ENCODE measurements around the gene MECR.

The MECR gene

DNA sequence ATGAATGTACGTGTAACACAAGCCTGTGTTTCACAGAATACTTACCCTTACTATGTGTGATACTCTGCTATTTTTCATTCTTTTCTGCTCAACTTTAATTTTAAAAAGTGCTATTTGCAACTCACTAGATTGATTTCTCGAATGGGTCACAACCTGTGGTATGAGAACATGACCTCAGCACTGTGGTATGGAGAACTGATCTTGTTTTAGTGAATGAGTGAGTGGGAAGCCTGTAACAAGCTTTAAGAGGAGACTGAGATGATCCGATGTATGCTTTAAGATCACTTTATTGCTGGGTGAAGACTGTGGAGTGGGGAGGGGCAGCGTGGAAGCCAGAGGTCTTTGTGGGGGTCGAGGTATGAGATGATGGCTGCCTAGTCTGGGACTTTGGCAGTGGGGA is 21.6 kb downstream of the MECR start:
- H3F3A ChIP-seq (ENCODE audit: insufficient read depth, low read length): no peaks in the 10 kb centered on the region
- no peaks in the 10 kb centered on the region for H3K9me3 ChIP-seq (replicated peaks; ENCODE audit: insufficient read depth, low read length)
- no peak for DNase-seq
- H3K27me3 ChIP-seq (replicated peaks; ENCODE audit: insufficient read depth, low read length): no peaks in the 10 kb centered on the region
- no peak overlapping the region for H3K9ac ChIP-seq (ENCODE audit: low read length)
- H4K20me1 ChIP-seq (ENCODE audit: insufficient read depth, low read length): no peaks in the 10 kb centered on the region
- no peaks in the 10 kb centered on the region for H3K4me1 ChIP-seq (ENCODE audit: low read length)
- H2AFZ ChIP-seq (ENCODE audit: low read length): no peak overlapping the region
- no peaks in the 10 kb centered on the region for H3K9me2 ChIP-seq (replicated peaks; ENCODE audit: insufficient read depth, low read length)
- no peak overlapping the region for H3K4me3 ChIP-seq (ENCODE audit: low read length)
- no peak for TF ChIP-seq CTCF (IDR thresholded peaks at IDR 0.05; ENCODE audit: low read length)
- no peak for TF ChIP-seq EZH2 (optimal IDR thresholded peaks at IDR 0.05; ENCODE audit: low read depth, low read length)
- TF ChIP-seq EZH2phosphoT487 (IDR thresholded peaks at IDR 0.05; ENCODE audit: low read length): no peak
- H3K27ac ChIP-seq (ENCODE audit: low read length): no peak overlapping the region
- H3K4me2 ChIP-seq (ENCODE audit: low read depth, low read length): no peak overlapping the region
- H3K36me3 ChIP-seq (replicated peaks; ENCODE audit: insufficient read depth, low read length): no peaks in the 10 kb centered on the region
- no peaks in the 10 kb centered on the region for H3K79me2 ChIP-seq (ENCODE audit: low read length)

DNA sequence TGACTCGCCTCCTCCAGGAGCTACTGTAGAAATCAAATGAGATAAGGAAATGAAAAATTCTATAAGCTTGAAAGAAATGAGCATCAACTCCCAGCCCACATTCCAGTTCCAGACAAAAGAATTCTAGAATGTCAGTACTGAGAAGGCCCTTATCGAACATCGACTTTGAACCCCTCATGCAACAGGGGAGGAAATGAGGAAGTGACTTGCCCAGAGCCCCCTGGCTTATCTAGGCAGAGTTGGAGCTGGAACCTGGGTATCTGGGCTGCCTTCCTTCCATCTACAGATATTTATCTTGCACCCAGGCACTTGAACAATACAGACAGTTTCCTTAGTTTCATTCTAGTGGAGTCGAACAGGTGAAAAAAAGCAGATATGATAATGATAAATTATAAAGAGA is 22.3 kb downstream of the MECR start:
- DNase-seq: no peak
- Histone ChIP-seq H3K79me2 (ENCODE audit: low read length) (no peaks in the 10 kb centered on the region), H4K20me1 (ENCODE audit: insufficient read depth, low read length) (no peaks in the 10 kb centered on the region), H3K9me2 (replicated peaks; ENCODE audit: insufficient read depth, low read length) (no peaks in the 10 kb centered on the region), H3K27ac (ENCODE audit: low read length) (no peak overlapping the region), H3K36me3 (replicated peaks; ENCODE audit: insufficient read depth, low read length) (no peaks in the 10 kb centered on the region), H3K4me2 (ENCODE audit: low read depth, low read length) (no peak overlapping the region), H3F3A (ENCODE audit: insufficient read depth, low read length) (no peaks in the 10 kb centered on the region), H3K4me1 (ENCODE audit: low read length) (no peaks in the 10 kb centered on the region), H2AFZ (ENCODE audit: low read length) (no peak overlapping the region), H3K9ac (ENCODE audit: low read length) (no peak overlapping the region), H3K27me3 (replicated peaks; ENCODE audit: insufficient read depth, low read length) (no peaks in the 10 kb centered on the region), H3K4me3 (ENCODE audit: low read length) (no peak overlapping the region), H3K9me3 (replicated peaks; ENCODE audit: insufficient read depth, low read length) (no peaks in the 10 kb centered on the region)
- no peak for TF ChIP-seq EZH2 (optimal IDR thresholded peaks at IDR 0.05; ENCODE audit: low read depth, low read length)
- no peak for TF ChIP-seq CTCF (IDR thresholded peaks at IDR 0.05; ENCODE audit: low read length)
- no peak for TF ChIP-seq EZH2phosphoT487 (IDR thresholded peaks at IDR 0.05; ENCODE audit: low read length)

DNA sequence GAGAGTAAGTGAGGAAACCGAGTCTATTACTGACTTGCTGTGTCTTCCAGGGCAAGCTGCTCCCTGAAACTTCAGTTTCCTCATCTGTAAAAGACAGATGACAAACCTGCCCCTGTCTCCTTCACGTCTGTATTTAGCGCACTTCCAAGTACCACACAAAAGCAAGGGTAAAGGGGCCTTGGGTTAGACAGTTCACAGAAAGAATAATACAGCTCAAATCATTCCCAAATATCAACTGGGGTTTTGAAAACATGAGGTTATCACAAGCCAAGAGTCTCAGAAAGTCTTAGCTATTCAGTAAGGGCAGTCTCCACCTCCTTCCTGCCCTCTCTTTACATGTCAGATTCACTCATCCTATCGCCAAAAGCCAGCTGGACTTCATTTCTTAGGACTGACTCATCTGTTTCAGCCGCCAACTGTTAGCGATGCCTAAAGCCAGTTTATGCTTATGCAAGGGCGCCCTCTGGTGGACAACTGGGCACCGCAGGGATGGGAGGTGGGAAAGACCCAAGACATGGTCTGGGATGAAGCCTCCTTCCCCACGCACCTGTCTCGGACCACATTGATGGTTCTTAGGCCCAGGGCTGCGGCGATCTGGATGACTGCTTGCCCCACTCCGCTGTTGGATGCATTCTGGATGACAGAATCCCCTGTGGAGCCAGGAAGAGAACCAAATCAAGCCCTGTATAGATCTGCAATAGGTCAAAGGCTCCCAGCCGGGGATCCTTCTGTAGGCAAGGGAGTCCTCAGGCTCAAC is 28.0 kb downstream of the MECR start:
- Histone ChIP-seq H3K4me1 (ENCODE audit: low read length) (peaks cover 8% of the 10 kb centered on the region), H3K36me3 (replicated peaks; ENCODE audit: insufficient read depth, low read length) (no peaks in the 10 kb centered on the region), H3K9ac (ENCODE audit: low read length) (peak overlapping the region; percentile 23; the same call in 1 of the 2 replicates)

More for the DNA sequence above, 28.0 kb downstream of the MECR start:
- H4K20me1 ChIP-seq (ENCODE audit: insufficient read depth, low read length): no peaks in the 10 kb centered on the region
- TF ChIP-seq CTCF (IDR thresholded peaks at IDR 0.05; ENCODE audit: low read length): peak; percentile 97
- no peak for TF ChIP-seq EZH2 (optimal IDR thresholded peaks at IDR 0.05; ENCODE audit: low read depth, low read length)
- no peaks in the 10 kb centered on the region for H3K9me2 ChIP-seq (replicated peaks; ENCODE audit: insufficient read depth, low read length)
- H3K4me2 ChIP-seq (ENCODE audit: low read depth, low read length): peak overlapping the region; percentile 32
- peak overlapping the region; percentile 53 for H3K27ac ChIP-seq (ENCODE audit: low read length)
- no peak overlapping the region for H3K4me3 ChIP-seq (ENCODE audit: low read length)
- peak overlapping the region; percentile 48 for H2AFZ ChIP-seq (ENCODE audit: low read length)
- H3K27me3 ChIP-seq (replicated peaks; ENCODE audit: insufficient read depth, low read length): no peaks in the 10 kb centered on the region
- H3K79me2 ChIP-seq (ENCODE audit: low read length): no peaks in the 10 kb centered on the region
- no peaks in the 10 kb centered on the region for H3K9me3 ChIP-seq (replicated peaks; ENCODE audit: insufficient read depth, low read length)
- DNase-seq: peak; percentile 91
- H3F3A ChIP-seq (ENCODE audit: insufficient read depth, low read length): no peaks in the 10 kb centered on the region
